Esophagus muscularis mucosa (tissue), 4 donors: Measurements from ENCODE around the gene DNAJC4. TPM values are rescaled to one million over a fixed set of nuclear protein-coding genes. Genes with fewer than 3 reads are reported as not detected.

ENCODE experiments used
- DNase-seq: peaks from one replicate; pipeline ENCODE4 v3.0.0-alpha.2; 2017; ENCODE audit errors: extremely low spot score
- H3K27ac ChIP-seq, 4 donors: fragments of 200-600 bp; sonication (generic); replicated peaks in 1 of 4; 1 replicate in 3 of 4; 2 replicates in 1 of 4; pipeline ENCODE4 v1.5.1; 2016 to 2019; ENCODE audit warnings: mild to moderate bottlenecking in 1 of 4
- H3K27me3 ChIP-seq, 4 donors: fragments of 200-600 bp; sonication (generic); one replicate each; pipeline versions ENCODE4 v1.5.1 to v1.6.0; 2016 to 2019
- H3K36me3 ChIP-seq, 4 donors: fragments of 200-600 bp; sonication (generic); one replicate each; pipeline ENCODE4 v1.5.1; 2016 to 2019
- H3K4me1 ChIP-seq, 4 donors: fragments of 200-600 bp; sonication (generic); one replicate each; pipeline ENCODE4 v1.5.1; 2016 to 2019
- H3K4me3 ChIP-seq, 4 donors: fragments of 200-600 bp; sonication (generic); 1 replicate in 2 of 4; 2 replicates in 2 of 4; pipeline ENCODE4 v1.5.1; 2016 to 2019; ENCODE audit warnings: mild to moderate bottlenecking in 4 of 4, moderate library complexity in 1 of 4
- H3K9me3 ChIP-seq, 4 donors: fragments of 200-600 bp; sonication (generic); 1 replicate in 3 of 4; 2 replicates in 1 of 4; pipeline ENCODE4 v1.5.1; 2016 to 2019
- CTCF ChIP-seq, 3 experiments: fragments of 200-600 bp in 2 of 3; fragments of 450-650 bp in 1 of 3; sonication (generic) in 2 of 3; IDR thresholded peaks; one replicate each; pipeline ENCODE4 v1.5.1; 2017 to 2019; ENCODE audit warnings: antibody characterized with exemption in 3 of 3, mild to moderate bottlenecking in 2 of 3, moderate library complexity in 1 of 3
- EP300 ChIP-seq: sonication (generic); formaldehyde crosslinking; IDR thresholded peaks from one replicate; pipeline ENCODE4 v1.6.1; 2017; ENCODE audit warnings: antibody characterized with exemption
- POLR2A ChIP-seq: fragments of 450-650 bp; IDR thresholded peaks from one replicate; pipeline ENCODE4 v1.6.1; 2017; ENCODE audit warnings: antibody characterized with exemption, moderate library complexity, mild to moderate bottlenecking, low read depth
- POLR2AphosphoS5 ChIP-seq, 2 donors: sonication (generic); formaldehyde crosslinking; IDR thresholded peaks; one replicate each; pipeline ENCODE4 v1.6.1; 2017; ENCODE audit warnings: antibody characterized with exemption in 2 of 2
- WGBS: methylation state at CpG from one replicate; pipeline ENCODE4 v1.1.5; 2018; 5-methylcytosine and 5-hydroxymethylcytosine counted together
- intact Hi-C: fragments of 100-400 bp; cut with DNase I; formaldehyde crosslinking; loops from one replicate; pipeline ENCODE4 v1.15.1; 2023
- total RNA-seq, 4 donors: library from RNA; depleted of rRNA; stranded (reverse); fragments of >200 nt; gene quantifications; one replicate each; pipeline versions ENCODE4 v1.1.0 to v1.2.1, GENCODE V29; 2016

DNAJC4 gene
- total RNA-seq, 4 donors from 2014 or later, result 19.4 to 40.4 (median 25.3) TPM

GRCh38 chr11:64211181-64211872 lies 19.0 kb upstream of the DNAJC4 start:
- 91% methylated on average over 19 of the region's 30 CpGs for WGBS
- no peak overlapping the region for H3K4me3 ChIP-seq
- peaks cover 9 to 26% (median 21%) of the 10 kb centered on the region in 4 donors for H3K4me1 ChIP-seq
- intact Hi-C loops, result no loop called here
- H3K27ac ChIP-seq, result no peak overlapping the region
- TF ChIP-seq CTCF (IDR thresholded peaks at IDR 0.05) (no peak), POLR2AphosphoS5 (IDR thresholded peaks at IDR 0.05) (no peak)
- no peaks in the 10 kb centered on the region for H3K27me3 ChIP-seq
- H3K36me3 ChIP-seq, result peaks cover 0 to 33% (median 23%) of the 10 kb centered on the region in 4 donors
- no peaks in the 10 kb centered on the region for H3K9me3 ChIP-seq
- DNase-seq, result no peak

GRCh38 chr11:64216879-64217278 lies 13.5 kb upstream of the DNAJC4 start:
- Histone ChIP-seq H3K36me3 (peaks cover 0 to 27% (median 23%) of the 10 kb centered on the region in 4 donors), H3K27ac (no peak overlapping the region), H3K4me3 (no peak overlapping the region), H3K27me3 (no peaks in the 10 kb centered on the region), H3K9me3 (no peaks in the 10 kb centered on the region), H3K4me1 (no peaks in the 10 kb centered on the region)
- no peak for DNase-seq
- 95% methylated on average over 6 of the region's 6 CpGs for WGBS
- intact Hi-C loops, result no loop called here
- no peak for TF ChIP-seq CTCF (IDR thresholded peaks at IDR 0.05)
- no peak for TF ChIP-seq EP300
- no peak for TF ChIP-seq POLR2A
- TF ChIP-seq POLR2AphosphoS5 (IDR thresholded peaks at IDR 0.05), result no peak

GRCh38 chr11:64218628-64219353 lies 11.6 kb upstream of the DNAJC4 start:
- intact Hi-C loops, result no loop called here

GRCh38 chr11:64219354-64219684 lies 11.0 kb upstream of the DNAJC4 start:
- Histone ChIP-seq H3K9me3 (no peaks in the 10 kb centered on the region), H3K27ac (no peak overlapping the region), H3K27me3 (no peaks in the 10 kb centered on the region), H3K36me3 (peaks cover 4 to 39% (median 28%) of the 10 kb centered on the region in 4 donors), H3K4me3 (no peak overlapping the region), H3K4me1 (peaks cover 0 to 3% (median 0%) of the 10 kb centered on the region in 4 donors)
- 80% methylated on average over 1 of the region's 7 CpGs for WGBS
- intact Hi-C loops, result no loop called here
- no peak for TF ChIP-seq CTCF (IDR thresholded peaks at IDR 0.05)
- no peak for TF ChIP-seq POLR2A
- no peak for DNase-seq

More at GRCh38 chr11:64218628-64219353, 11.6 kb upstream of the DNAJC4 start:
- no peak for DNase-seq
- no peaks in the 10 kb centered on the region for H3K27me3 ChIP-seq
- H3K36me3 ChIP-seq, result peaks cover 4 to 33% (median 26%) of the 10 kb centered on the region in 4 donors
- no peak overlapping the region for H3K4me3 ChIP-seq
- TF ChIP-seq POLR2A, result no peak
- TF ChIP-seq POLR2AphosphoS5 (IDR thresholded peaks at IDR 0.05), result no peak
- no peak for TF ChIP-seq CTCF (IDR thresholded peaks at IDR 0.05)
- no peak for TF ChIP-seq EP300
- H3K9me3 ChIP-seq, result no peaks in the 10 kb centered on the region
- no peaks in the 10 kb centered on the region for H3K4me1 ChIP-seq
- H3K27ac ChIP-seq, result no peak overlapping the region
- 69% methylated on average over 9 of the region's 11 CpGs for WGBS
